ENCODE measurements around the gene FRZB.

The FRZB gene

DNA sequence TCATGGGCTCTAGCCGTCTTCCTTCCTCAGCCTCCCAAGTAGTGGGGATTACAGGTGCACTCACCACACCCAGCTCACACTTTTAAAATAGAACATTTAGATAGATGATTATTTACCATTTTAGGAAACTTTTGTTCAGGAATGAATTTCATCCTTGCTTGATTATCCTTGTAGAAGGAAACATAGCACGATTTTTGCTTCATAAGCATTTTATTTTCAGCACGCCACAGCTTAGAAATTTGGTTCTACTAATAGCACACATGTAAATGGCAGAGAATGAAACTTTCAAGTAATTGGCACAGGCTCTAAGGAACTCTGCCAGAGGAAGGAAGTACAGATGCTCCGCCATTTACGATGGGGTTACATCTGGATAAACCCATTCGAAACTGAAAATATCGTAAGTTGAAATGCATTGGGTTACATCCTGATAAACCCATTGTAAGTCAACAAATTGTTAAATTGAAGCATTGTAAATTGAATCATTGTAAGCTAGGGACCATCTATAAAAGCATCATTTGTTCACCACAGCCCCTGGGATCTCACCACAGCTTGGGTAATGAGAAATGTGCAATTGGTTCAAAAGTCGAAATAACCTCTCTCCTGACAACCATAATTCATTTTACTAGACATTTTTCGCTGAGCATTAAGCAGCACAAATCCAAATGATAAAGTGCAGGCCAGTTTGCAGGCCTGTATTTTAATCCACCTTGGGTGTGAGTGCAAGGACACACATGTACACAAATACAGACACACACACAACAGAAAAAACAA is 33.2 kb downstream of the FRZB start:
- DNase-seq: no peak

GRCh38 chr2:182831921-182832320 is 34.5 kb downstream of the FRZB start:
- no peak for DNase-seq

DNA sequence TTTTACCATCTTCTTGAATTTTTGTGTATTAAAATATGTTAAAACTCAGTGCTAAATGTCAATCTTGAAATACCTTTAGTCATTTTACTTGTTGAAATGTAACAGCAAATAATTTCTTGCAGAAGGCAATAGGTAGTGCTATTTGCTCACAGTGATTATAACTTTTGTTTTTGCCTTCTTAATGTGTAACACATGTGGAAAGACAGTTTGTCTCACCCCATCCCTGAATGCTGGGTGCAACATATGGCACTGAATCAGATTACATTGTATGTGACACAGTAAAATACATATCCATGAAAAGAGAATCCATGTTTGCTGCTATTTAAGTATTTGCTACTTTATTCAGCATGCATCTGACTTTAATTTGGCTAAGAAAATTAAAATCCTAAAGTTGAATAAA is 35.3 kb downstream of the FRZB start:
- no peak for DNase-seq

GRCh38 chr2:182827182-182827879 is 39.1 kb downstream of the FRZB start:
- no peak for DNase-seq

DNA sequence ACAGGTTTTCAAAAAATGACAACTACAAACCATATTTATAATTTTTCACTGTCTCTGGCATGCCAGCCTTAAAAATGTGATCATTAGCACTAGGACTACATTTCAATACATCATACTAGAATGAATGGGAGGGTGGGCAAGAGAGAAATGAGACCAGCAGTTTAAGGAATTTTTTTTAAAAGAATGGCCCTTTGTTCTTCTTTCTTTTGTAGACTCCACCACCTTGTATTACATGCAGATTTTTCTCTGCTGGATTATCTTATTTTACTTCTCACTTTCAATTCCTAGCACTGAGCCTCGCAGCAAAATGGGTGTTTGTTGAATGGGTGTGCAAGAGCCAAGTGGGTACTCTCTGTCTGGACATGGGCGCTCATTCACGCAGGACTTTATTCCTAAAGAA is 39.9 kb downstream of the FRZB start:
- DNase-seq: no peak

GRCh38 chr2:182826064-182826463 is 40.4 kb downstream of the FRZB start:
- DNase-seq: no peak

GRCh38 chr2:182824767-182825158 is 41.7 kb downstream of the FRZB start:
- no peak for DNase-seq

DNA sequence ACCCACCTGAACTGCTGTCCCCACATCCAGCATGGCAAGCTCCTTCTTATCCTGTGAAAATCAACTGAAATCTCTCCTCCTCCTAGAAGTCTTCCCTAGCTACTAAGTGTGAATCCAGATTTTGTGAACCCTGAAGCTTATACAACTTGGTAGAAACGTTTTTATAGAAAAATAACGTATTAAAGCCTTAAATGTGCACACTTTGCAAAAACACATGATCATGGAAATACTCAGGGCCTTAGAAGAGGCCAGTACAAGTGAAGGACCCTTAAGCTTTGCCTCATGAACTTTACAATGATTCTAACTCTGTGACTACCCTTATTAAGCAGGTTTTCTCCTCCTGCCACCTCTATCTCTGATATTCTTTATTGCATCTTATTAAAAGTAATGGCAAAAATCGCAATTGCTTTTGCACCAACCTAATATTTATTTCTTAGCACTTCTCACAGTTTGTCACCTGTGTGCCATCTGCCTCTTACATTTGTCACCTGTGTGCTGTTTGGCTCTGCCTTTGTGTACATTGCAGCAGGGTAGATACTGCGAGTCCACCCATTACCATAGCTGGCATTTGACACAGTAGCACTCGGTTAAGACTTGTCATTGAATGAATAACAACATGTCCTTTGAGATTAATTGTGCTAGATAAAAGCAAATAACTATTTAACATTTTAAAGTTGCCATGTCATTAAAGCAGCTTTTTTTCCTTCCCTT is 42.2 kb downstream of the FRZB start:
- DNase-seq: no peak

DNA sequence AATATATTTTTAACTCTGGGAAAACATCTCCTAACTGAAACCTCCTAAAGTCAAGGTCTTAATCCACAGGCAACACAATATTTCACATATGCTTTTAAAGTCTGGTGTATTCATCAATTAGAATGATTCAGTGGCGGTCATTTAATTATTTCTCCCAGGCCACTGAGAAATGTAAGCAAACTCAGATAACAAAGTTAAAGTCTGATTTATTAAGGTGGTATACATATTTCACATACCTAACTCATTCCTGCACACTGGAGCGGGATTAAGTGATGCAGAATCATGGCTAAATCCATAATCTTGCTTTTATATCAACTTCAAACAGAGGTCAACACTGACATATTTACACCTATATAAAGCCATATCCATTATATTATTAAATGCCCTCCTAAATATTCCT is 43.7 kb downstream of the FRZB start:
- DNase-seq: no peak

- DNase-seq: no peak
Observed at GRCh38 chr2:182821182-182821581, 45.3 kb downstream of the FRZB start.

DNA sequence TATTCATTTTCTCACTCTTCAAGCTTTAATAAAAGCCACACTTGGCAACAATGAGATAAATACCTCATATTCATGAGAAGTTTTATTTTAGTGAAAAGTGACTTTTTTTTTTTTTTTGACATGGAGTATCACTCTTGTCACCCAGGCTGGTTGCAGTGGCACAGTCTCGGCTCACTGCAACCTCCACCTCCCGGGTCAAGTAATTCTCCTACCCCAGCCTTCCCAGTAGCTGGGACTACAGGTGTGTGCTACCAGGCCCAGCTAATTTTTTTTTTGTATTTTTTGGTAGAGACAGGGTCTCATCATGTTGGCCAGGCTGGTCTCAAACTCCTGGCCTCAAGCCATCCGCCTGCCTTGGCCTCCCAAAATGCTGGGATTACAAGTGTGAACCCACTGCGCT is 47.0 kb downstream of the FRZB start:
- no peak for DNase-seq

GRCh38 chr2:182818925-182819324 is 47.5 kb downstream of the FRZB start:
- no peak for DNase-seq

DNA sequence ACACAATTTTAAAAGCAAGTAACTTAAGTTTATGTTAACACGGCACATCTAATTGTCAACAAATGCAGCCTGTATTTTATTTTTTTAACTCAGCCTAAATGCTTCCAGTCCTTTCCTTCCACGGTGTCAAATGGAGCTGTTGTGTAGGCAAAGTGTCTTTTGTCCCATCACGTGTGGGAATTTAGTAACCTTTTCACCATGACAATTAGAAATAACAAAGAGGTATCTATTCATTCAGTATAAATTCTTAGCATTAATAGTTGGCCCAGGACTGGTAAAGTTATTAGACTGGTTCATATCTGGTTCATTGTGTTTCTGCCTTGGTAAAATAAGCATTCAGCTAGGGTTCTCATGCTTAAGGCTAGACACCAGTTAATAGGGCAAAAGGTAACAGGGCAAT is 47.9 kb downstream of the FRZB start:
- DNase-seq: no peak

GRCh38 chr2:182817558-182817957 is 48.9 kb downstream of the FRZB start:
- DNase-seq: no peak

DNA sequence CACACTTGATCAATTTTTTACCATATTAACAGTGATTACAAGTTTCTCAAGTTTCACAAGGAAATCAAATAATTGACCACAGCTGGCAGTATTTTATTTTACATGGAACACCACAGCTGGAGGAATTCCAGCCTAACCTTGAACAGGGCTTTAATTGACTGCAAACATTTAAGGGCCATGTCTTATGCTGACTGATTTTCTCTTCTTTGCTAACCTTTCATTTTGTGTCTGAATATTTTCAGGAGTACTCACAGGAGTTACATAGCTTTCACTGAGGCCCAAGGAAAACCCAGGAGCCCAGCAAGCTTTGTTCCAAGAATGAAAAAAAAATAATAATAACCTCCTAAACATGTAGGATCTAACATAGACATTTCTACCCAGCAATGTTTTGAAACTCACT is 49.6 kb downstream of the FRZB start:
- DNase-seq: no peak

DNA sequence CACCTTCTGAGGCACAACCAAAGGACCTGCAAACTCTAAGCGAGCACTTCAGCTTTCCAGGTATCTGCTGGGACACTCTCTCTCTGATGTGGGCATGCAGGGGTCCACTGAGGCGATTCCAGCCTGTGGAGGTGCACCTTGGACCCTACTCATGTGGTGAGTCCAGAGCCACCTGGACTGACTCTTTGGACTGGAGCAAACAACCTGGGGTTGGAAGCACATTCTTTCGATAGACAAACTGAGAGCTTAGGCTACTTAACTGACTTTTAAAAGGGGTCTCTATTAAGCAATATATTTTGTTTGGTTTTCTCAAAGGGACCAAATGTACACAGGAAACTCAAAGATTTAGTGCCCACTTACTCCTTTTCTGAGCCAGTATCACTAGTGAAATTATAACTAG is 51.6 kb downstream of the FRZB start:
- no peak for DNase-seq

DNA sequence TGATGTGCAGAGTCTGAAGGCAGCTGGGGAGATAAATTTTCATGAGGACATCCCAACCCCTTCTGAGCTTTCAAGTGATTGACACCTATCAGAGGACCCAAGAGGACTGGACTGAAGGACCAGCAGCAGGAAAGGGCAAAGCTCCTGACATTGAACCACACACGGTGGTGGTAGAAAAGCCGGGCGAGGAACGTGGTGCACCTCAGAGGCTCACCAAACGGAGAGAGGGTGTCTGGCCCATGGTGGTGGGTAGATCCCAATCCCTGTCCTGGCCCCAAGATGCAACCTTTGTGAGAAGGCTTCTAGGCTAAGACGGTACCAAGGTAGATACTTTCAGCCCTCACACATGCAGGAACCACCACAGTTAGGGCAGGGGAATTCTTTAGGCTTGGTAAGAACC is 52.1 kb downstream of the FRZB start:
- DNase-seq: no peak

DNA sequence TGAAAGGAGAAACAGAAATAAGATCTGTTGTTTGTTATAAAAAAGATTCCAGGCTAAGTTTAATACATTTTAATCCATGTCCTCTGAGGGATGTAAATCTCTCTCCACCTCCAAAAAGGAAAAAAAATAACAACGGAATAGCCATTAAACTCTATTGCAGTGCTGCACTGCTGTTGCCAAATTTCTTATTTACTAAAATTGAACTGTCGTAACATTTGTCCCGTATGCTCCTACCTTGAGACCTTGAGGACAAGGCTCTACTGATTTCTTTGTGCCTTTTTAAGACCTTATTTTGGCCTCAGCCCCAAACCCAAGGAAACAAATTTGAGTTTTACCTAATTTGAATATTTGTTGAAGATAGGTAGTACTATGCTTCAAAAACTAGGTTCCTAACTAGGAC is 56.4 kb downstream of the FRZB start:
- no peak for DNase-seq

- no peak for DNase-seq
Observed at GRCh38 chr2:182807319-182807718, 59.1 kb downstream of the FRZB start.

GRCh38 chr2:182804128-182804527 is 62.3 kb downstream of the FRZB start:
- DNase-seq: no peak

GRCh38 chr2:182798736-182799135 is 67.7 kb downstream of the FRZB start:
- no peak for DNase-seq

DNA sequence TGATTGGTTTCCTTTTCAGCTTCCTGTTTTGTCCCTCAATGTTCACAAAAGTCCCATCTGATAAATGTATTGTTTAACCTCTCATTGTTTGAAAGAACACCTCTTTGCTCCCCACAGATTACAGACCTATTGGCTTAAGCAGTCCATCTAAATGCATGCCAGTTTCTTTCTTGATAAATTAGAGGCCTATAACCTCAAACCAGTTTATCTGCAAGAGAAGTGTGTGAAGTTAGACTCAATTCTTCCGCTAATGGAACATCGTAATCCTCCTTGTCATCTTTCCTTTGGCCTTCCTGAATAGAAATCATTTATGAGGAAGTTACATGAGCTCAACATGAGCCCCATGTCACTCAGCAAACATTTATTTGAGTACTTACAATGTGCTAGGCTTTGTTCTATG is 74.0 kb downstream of the FRZB start:
- no peak for DNase-seq

- no peak for DNase-seq
Observed at GRCh38 chr2:182784777-182785176, 81.7 kb downstream of the FRZB start.

- no peak for DNase-seq
Observed at GRCh38 chr2:182784058-182784706, 82.3 kb downstream of the FRZB start.
